Measurements from ENCODE around the gene MEIG1.

DNA sequence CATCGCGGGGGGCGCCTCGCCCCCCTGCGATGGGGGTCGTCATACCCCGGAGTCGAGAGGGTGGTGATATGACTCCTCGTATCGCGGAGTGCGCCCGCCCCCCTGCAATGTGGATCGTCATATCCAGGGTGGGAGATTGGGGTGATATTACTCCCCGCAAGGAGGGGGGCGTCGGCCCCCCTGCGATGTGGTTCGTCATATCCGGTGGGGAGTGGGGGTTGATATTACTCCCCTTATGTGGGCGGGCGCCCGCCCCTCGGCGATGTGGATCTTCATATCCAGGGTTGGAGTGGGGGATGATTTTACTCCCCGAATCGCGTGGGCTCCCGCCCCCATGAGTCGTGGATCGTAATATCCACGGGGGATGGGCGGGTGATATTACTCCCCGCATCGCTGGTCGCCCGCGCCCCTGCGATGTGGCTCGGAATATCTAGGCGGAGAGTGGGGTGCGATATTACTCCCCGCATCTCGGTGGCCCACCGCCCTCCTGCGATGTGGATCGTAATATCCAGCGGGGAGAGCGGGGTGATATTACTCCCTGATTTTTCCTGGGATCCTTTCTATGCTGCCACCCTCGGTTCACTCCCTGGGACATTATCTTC, 36.9 kb downstream of the MEIG1 start:
- TF ChIP-seq, protein P1, sequence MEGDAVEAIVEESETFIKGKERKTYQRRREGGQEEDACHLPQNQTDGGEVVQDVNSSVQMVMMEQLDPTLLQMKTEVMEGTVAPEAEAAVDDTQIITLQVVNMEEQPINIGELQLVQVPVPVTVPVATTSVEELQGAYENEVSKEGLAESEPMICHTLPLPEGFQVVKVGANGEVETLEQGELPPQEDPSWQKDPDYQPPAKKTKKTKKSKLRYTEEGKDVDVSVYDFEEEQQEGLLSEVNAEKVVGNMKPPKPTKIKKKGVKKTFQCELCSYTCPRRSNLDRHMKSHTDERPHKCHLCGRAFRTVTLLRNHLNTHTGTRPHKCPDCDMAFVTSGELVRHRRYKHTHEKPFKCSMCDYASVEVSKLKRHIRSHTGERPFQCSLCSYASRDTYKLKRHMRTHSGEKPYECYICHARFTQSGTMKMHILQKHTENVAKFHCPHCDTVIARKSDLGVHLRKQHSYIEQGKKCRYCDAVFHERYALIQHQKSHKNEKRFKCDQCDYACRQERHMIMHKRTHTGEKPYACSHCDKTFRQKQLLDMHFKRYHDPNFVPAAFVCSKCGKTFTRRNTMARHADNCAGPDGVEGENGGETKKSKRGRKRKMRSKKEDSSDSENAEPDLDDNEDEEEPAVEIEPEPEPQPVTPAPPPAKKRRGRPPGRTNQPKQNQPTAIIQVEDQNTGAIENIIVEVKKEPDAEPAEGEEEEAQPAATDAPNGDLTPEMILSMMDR (IDR thresholded peaks at IDR 0.05): no peak
- no peak for TF ChIP-seq POLR2A (IDR thresholded peaks at IDR 0.05)
